HG02981 (cell line): Measurements from ENCODE around the gene WFDC6.
"Not testable (repeated sequence)": the region's sequence is repeated elsewhere in the genome, so short reads cannot be mapped to it uniquely, and the experiment has no call there.

Experiments used
- ATAC-seq: cut with Tn5 transposase; IDR thresholded peaks from one replicate; pipeline ENCODE4 v1.9.1; 2021; ENCODE audit warnings: mild to moderate bottlenecking, moderate library complexity; ENCODE audit not compliant: unreplicated experiment

WFDC6 gene

DNA sequence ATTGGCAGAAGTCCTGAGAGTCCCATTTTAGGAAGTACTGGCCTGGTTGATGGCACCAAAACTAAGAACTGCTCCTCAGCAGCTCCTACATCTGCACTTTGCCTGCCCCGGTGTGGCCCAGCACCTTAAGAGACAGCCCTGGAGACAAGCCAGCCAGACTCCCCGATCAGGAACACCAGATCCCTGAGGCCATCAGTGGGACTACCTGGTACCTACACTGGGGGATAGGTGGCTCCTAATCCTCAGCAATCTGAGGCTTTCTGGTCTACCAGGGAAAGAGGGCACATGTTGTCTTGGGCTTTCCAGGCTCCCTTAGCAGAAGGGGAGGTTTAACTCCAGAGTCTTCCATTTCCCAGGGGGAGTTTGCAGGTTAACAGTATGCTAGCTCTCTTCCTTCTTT lies at the start of gene WFDC6:
TSS of gene WFDC6 (minus strand) at position 101 of the 400 bp plus-strand sequence. CDS start at position 26, 75 bp downstream.
- ATAC-seq: no peak

- no peak for ATAC-seq
Measured at GRCh38 chr20:45588800-45589199, 49.5 kb upstream of the WFDC6 start.

DNA sequence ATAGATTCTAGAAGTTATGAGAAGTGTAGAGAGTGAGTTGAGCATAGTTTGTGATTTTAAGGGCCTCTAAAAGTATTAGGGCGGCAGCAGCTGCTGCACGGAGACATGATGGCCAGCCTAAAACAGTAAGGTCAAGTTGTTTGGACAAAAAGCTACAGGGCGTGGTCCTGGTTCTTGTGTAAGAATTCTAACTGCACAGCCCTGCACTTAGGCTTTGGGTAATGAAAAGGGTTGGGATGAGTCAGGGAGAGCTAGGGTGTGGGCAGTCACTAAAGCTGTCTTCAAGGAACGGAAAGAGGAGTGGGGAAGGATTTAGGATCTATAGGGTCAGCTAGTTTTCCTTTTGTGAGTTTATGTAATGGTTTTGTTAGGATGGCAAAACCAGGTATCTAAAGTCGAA lies 46.7 kb upstream of the WFDC6 start:
- ATAC-seq: not testable (repeated sequence)

- not testable (repeated sequence) for ATAC-seq
Measured at GRCh38 chr20:45584294-45584693, 45.0 kb upstream of the WFDC6 start.

GRCh38 chr20:45583502-45583901 lies 44.2 kb upstream of the WFDC6 start:
- ATAC-seq: no peak

- no peak for ATAC-seq
Measured at GRCh38 chr20:45581702-45582101, 42.4 kb upstream of the WFDC6 start.

DNA sequence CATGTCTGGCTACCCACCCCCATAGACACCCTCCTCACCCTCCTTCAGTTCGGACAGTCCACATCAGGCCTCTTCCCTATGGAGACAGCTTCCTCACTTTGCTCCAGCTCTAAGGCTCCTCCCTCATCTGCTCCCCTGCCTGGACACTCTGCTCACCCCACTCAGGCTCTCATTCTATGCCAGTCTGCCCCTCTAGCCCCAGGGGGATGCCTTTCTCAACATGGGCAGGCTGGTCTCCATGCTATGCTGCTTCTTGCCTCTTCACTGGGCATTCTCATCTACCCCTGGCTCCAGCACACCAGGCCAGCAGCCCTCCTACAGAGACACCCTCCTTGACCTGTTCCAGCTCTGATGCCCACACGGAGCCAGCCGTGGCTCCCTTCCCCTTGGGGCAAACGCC lies 39.9 kb upstream of the WFDC6 start, which contains the start of gene WFDC8:
TSS of gene WFDC8 (minus strand) at position 101 of the 400 bp plus-strand sequence. CDS start at position 64, 37 bp downstream.
- no peak for ATAC-seq

DNA sequence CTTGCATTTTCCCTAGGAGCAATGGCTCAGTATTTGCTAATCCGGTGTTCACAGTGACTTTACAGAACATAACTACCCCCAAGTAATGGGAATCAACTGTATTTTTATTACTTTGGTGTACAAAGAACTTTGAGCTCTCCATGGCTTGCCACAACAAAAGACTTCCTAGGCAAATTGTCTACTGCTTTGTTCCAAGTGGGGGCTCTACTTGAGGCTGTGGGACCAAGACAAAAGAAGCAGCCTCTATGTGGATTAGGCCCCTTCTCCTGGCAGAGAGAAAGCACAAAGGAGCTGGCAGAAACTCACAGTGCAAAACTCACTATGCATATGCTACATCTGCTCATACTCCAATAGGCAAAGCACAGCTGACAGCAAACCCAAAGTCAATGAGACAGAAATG lies 38.9 kb upstream of the WFDC6 start:
- ATAC-seq: no peak

- ATAC-seq: no peak
Measured at GRCh38 chr20:45576995-45577394, 37.7 kb upstream of the WFDC6 start.

GRCh38 chr20:45575931-45576330 lies 36.6 kb upstream of the WFDC6 start:
- no peak for ATAC-seq

DNA sequence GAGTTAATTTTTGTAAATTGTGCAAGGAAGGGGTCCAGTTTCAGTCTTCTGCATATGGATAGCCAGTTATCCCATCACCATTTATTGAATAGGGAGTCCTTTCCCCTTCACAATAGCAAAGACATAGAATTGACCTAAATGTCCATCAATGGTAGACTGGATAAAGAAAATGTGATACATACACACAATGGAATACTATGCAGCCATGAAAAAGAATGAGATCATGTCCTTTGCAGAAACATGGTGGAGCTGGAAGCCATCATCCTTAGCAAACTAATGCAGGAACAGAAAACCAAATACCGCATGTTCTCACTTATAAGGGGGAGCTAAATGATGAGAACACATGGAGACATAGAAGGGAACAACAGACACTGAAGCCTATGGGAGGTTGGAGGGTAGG lies 30.4 kb upstream of the WFDC6 start:
- ATAC-seq: not testable (repeated sequence)

DNA sequence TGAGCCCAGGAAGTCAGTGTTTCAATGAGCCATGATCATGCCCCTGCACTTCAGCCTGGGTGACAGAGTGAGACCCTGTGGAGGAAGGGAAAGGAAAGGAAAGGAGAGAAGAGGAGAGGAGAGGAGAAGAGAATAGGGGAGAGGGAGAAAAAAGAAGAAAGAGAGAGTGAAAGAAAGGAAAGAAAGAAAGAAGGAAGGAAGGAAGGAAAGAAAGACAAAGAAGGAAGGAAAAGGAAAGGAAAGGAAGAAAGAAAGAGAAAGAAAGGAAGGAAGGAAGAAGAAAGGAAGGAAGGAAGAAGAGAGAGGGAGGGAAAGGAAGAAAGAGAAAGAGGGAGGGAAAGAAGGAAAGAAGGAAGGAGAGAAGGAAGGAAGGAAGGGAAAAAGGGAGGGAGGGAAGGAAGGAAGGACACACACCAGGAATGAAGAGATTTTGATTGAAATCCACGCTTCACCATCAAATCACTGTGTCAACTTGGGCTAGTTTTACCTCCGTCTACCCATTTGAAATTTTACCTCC lies 25.5 kb upstream of the WFDC6 start:
- no peak for ATAC-seq

- no peak for ATAC-seq
Measured at GRCh38 chr20:45555198-45555597, 15.9 kb upstream of the WFDC6 start.

GRCh38 chr20:45552456-45552855 lies 13.2 kb upstream of the WFDC6 start:
- ATAC-seq: no peak

- no peak for ATAC-seq
Measured at GRCh38 chr20:45550765-45551164, 11.5 kb upstream of the WFDC6 start.

- no peak for ATAC-seq
Measured at GRCh38 chr20:45548410-45548809, 9.1 kb upstream of the WFDC6 start.

- ATAC-seq: no peak
Measured at GRCh38 chr20:45547206-45547770, 8.0 kb upstream of the WFDC6 start, which contains the start of gene EPPIN. TSS of gene EPPIN (minus strand) at chr20:45547401. CDS start at chr20:45547357, 44 bp downstream.

- ATAC-seq: no peak
Measured at GRCh38 chr20:45545754-45546453, 6.6 kb upstream of the WFDC6 start.

- no peak for ATAC-seq
Measured at GRCh38 chr20:45545351-45545750, 6.1 kb upstream of the WFDC6 start.

DNA sequence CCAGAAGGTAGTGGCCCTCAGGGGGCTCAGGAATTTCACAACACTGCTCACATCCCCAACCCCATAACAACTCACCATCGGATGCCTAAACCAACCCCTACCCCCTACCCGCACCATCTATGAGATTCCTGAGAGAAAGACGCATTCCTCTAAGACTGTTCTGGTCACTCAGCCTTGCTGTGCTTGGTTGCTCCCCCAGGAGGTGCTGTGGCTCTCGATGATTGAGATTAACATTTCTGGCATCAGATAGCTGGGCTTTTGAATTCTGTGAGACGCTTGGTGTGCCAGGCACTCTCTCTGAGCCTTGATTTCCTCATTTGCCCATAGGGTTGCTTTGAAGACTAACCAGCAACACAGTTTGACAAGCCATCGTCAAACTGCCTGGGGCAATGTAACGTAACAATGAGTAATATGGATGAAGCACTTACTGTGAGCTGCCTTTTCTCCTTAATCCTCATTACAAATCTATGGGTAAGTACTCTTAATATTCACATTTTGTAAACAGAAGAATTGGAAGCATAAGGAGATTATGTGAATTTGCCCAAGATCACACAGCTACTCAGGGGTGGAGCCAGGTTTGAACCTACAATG lies 978 bp downstream of the WFDC6 start:
- no peak for ATAC-seq

DNA sequence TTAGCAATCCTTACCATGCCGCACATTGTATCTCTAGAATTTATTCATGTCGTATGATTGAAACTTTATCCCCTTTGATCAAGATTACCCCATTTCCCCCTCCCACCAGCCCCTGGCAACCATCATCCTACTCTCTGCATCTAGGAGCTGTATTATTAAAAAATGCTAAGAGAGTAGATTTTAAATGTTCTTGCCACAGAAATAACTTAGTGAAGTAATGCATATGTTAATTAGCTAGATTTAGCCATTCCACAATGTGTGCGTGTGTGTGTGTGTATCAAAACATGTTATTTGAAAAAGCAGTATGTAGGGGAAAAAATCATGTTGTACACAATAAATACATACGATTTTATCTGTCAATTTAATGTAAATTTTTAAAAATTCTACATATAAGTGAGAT lies 12.0 kb downstream of the WFDC6 start:
- ATAC-seq: no peak

- ATAC-seq: no peak
Measured at GRCh38 chr20:45523821-45524220, 15.5 kb downstream of the WFDC6 start.
